ENCODE results near the gene IPO11. TPM values are rescaled to one million over a fixed set of nuclear protein-coding genes. Genes with fewer than 3 reads are reported as not detected.
"Not testable (repeated sequence)": the region's sequence is repeated elsewhere in the genome, so short reads cannot be mapped to it uniquely, and the experiment has no call there.

IPO11 gene
- total and polyA plus RNA-seq, 12 donors, result 7.8 to 39.3 (median 32.5) TPM

DNA sequence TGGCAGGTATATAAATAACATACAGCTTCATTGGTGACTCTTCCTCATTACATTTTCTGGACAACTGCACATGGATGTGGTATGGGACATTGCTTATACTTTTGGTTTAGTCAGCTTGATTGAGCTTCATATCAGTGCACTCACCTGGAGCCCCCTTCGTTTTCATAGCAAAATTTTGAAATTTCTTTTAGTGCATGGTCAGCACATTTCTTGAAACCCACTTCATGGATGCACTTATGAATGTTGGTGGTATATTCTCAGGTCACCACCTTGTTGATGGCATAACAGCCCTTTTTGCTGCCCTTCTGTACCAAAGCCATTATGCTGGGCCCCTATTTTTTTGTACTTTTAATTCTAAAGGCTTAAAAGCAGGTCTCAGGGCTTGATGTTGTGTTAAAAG is 149.3 kb downstream of the IPO11 start:
- H3K27ac ChIP-seq, result no peak overlapping the region
- H3K4me3 ChIP-seq, result no peak overlapping the region
- no peak for DNase-seq
- no peaks in the 10 kb centered on the region for H3K27me3 ChIP-seq
- no peaks in the 10 kb centered on the region for H3K4me1 ChIP-seq
- WGBS, 2 donors, result 98 to 100% methylated on average over 1 of the region's 1 CpG
- TF ChIP-seq, protein P1, sequence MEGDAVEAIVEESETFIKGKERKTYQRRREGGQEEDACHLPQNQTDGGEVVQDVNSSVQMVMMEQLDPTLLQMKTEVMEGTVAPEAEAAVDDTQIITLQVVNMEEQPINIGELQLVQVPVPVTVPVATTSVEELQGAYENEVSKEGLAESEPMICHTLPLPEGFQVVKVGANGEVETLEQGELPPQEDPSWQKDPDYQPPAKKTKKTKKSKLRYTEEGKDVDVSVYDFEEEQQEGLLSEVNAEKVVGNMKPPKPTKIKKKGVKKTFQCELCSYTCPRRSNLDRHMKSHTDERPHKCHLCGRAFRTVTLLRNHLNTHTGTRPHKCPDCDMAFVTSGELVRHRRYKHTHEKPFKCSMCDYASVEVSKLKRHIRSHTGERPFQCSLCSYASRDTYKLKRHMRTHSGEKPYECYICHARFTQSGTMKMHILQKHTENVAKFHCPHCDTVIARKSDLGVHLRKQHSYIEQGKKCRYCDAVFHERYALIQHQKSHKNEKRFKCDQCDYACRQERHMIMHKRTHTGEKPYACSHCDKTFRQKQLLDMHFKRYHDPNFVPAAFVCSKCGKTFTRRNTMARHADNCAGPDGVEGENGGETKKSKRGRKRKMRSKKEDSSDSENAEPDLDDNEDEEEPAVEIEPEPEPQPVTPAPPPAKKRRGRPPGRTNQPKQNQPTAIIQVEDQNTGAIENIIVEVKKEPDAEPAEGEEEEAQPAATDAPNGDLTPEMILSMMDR (IDR thresholded peaks at IDR 0.05), result no peak
- intact Hi-C loops (cut with DNase I), result loop anchor here in 1 of 10 donors (5.0 kb wide), 1 partner anchor 215 kb away; no protein-coding TSS in a partner anchor
- peaks cover 0 to 14% (median 0%) of the 10 kb centered on the region in 11 donors for H3K9me3 ChIP-seq
- ATAC-seq, result no peak
- H3K36me3 ChIP-seq, result peaks cover 0 to 40% (median 5%) of the 10 kb centered on the region in 9 donors

DNA sequence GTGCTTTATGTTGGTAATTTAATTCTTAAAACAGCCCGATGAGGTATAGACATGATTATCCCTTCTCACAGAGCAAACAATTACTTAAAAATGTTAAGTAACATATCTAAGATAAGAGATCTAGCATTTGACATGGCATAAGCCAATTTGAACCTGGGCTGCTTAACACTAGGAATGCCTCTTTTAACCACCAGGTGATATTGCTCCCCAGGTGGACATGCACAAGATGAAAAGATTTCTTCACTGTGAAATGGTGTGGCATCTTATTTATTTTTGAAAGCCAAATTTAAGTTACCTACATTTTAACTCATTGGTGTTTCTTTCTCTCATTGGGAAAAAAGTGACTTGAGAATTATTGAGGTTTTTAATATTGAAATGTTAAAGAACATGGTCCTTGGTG is 150.3 kb downstream of the IPO11 start:
- no peak overlapping the region for H3K27ac ChIP-seq
- TF ChIP-seq, protein P1 (IDR thresholded peaks at IDR 0.05), result no peak
- WGBS, 2 donors, result 84 to 91% methylated on average over 1 of the region's 1 CpG
- H3K27me3 ChIP-seq, result no peaks in the 10 kb centered on the region
- peaks cover 0 to 24% (median 5%) of the 10 kb centered on the region in 11 donors for H3K9me3 ChIP-seq
- DNase-seq, result no peak
- H3K4me3 ChIP-seq, result no peak overlapping the region
- no peaks in the 10 kb centered on the region for H3K4me1 ChIP-seq
- H3K36me3 ChIP-seq, result peaks cover 0 to 48% (median 11%) of the 10 kb centered on the region in 9 donors
- no peak for ATAC-seq
- intact Hi-C loops (cut with DNase I), result loop anchor here in 1 of 10 donors (5.0 kb wide), 1 partner anchor 214 kb away; no protein-coding TSS in a partner anchor

DNA sequence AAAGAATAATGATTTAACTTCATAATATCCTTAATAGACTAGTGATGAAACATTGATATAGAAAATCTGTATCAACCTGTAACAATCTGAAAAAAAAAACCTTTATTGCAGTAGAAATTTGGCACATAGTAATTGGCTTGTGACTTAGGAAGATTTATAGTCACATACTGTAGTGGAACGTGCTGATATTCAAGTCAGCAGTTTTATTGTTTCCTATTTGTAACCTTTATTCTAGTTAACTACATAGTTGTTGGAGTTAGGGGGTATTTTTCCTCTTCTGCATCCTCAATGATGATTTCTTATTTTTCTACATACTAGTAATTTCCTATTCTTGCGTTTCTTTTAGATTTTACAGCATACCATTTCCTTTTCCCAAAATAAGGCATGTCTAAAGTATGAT is 151.5 kb downstream of the IPO11 start:
- no peaks in the 10 kb centered on the region for H3K4me1 ChIP-seq
- peaks cover 0 to 49% (median 17%) of the 10 kb centered on the region in 9 donors for H3K36me3 ChIP-seq
- ATAC-seq, result no peak
- no peaks in the 10 kb centered on the region for H3K27me3 ChIP-seq
- 76 to 80% methylated on average over 2 of the region's 2 CpGs for WGBS, 2 donors
- DNase-seq, result no peak
- intact Hi-C loops (cut with DNase I), result loop anchor here in 1 of 10 donors (5.0 kb wide), 1 partner anchor 213 kb away; no protein-coding TSS in a partner anchor
- TF ChIP-seq, protein P1 (IDR thresholded peaks at IDR 0.05), result no peak
- peaks cover 0 to 32% (median 12%) of the 10 kb centered on the region in 11 donors for H3K9me3 ChIP-seq
- H3K4me3 ChIP-seq, result no peak overlapping the region
- H3K27ac ChIP-seq, result no peak overlapping the region

DNA sequence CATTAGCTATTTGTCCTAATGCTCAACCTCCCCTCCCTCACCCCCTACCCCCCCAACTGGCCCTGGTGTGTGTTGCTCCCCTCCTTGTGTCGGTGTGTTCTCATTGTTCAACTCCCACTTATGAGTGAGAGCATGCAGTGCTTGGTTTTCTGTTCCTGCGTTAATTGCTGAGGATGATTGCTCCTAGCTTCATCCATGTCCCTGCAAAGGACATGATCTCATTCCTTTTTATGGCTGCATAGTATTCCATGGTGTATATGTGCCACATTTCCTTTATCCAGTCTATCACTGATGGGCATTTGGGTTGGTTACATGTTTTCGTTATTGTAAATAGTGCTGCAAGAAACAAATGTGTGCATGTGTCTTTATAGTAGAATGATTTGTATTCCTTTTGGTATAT is 153.2 kb downstream of the IPO11 start:
- intact Hi-C loops (cut with DNase I); H3K27me3 ChIP-seq; H3K4me3 ChIP-seq; H3K27ac ChIP-seq; H3K4me1 ChIP-seq; ATAC-seq; DNase-seq: not testable (repeated sequence)
- Histone ChIP-seq H3K9me3 (peaks cover 0 to 32% (median 12%) of the 10 kb centered on the region in 11 donors), H3K36me3 (peaks cover 0 to 45% (median 12%) of the 10 kb centered on the region in 9 donors)
- WGBS, 2 donors, result 65 to 79% methylated on average over 3 of the region's 3 CpGs

DNA sequence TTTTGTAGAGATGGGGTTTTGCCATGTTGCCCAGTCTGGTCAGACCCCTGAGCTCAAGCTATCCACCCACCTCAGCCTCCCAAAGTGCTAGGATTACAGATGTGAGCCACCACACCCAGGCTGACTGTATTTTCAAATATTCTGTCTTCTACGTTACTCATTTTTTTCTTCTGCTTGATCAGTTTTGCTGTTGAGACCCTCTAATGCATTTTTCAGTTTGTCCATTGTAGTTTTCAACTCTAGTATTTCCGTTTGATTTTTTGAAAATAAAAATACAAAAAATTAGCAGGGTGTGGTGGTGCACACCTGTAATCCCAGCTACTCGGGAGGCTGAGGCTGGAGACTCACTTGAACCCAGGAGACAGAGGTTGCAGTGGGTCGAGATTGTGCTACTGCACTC is 155.6 kb downstream of the IPO11 start:
- Histone ChIP-seq H3K4me1 (peaks cover 0 to 7% (median 0%) of the 10 kb centered on the region in 9 donors), H3K36me3 (peaks cover 0 to 35% (median 6%) of the 10 kb centered on the region in 9 donors), H3K9me3 (peaks cover 0 to 32% (median 12%) of the 10 kb centered on the region in 11 donors), H3K27me3 (no peaks in the 10 kb centered on the region), H3K4me3 (no peak overlapping the region), H3K27ac (no peak overlapping the region)
- WGBS, 2 donors, result 92 to 98% methylated on average over 4 of the region's 4 CpGs
- intact Hi-C loops (cut with DNase I), result no loop called here
- DNase-seq, result no peak
- TF ChIP-seq, protein P1 (IDR thresholded peaks at IDR 0.05), result no peak
- ATAC-seq, result no peak

Measured in heart right ventricle (tissue), 16 donors.